HG03354 (cell line): ENCODE results near the gene TSPAN5.
"Not testable (repeated sequence)": the region's sequence is repeated elsewhere in the genome, so short reads cannot be mapped to it uniquely, and the experiment has no call there.

Source experiments
- ATAC-seq: cut with Tn5 transposase; IDR thresholded peaks from one replicate; pipeline ENCODE4 v1.9.1; 2021; ENCODE audit warnings: mild to moderate bottlenecking; ENCODE audit not compliant: unreplicated experiment, poor library complexity, severe bottlenecking

TSPAN5 gene

DNA sequence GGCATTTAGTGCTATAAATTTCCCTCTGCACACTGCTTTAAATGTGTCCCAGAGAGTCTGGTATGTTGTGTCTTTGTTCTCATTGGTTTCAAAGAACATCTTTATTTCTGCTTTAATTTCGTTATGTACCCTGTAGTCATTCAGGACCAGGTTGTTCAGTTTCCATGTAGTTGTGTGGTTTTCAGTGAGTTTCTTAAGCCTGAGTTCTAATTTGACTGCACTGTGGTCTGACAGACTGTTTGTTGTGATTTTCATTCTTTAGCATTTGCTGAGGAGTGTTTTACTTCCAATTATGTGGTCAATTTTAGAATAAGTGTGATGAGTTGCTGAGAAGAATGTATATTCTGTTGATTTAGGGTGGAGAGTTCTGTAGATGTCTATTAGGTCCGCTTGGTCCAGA, 124.3 kb downstream of the TSPAN5 start:
- ATAC-seq: not testable (repeated sequence)

- ATAC-seq: no peak
Observed at GRCh38 chr4:98530572-98530971, 127.8 kb downstream of the TSPAN5 start.

DNA sequence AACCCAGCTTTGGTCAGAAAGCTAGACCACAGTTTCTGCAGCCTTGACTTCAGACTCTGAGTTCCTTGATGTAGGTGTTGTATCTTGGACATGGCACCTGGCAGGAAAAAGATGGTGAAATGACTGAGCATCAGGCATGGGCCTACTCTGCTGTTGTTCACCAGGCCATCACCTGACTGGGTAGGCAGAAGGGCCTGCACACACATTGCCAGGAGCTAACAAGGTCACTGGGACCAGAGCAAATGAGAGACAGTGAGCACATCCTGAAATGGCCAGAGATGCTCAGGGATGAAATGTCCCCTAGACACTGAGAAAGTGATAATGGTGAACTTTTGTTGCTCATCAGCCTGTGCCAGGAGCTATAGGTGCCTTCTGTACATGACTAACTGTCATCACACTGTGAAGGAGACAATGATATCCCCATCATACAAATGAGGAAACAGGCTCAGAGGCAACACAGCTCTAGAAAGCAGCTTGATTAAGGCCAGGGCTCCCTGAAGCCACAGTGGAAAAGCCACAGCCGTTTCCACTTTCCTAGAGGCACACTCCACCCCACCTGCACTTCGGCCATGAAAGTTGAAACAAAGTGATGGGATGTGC, 128.3 kb downstream of the TSPAN5 start:
- ATAC-seq: no peak

DNA sequence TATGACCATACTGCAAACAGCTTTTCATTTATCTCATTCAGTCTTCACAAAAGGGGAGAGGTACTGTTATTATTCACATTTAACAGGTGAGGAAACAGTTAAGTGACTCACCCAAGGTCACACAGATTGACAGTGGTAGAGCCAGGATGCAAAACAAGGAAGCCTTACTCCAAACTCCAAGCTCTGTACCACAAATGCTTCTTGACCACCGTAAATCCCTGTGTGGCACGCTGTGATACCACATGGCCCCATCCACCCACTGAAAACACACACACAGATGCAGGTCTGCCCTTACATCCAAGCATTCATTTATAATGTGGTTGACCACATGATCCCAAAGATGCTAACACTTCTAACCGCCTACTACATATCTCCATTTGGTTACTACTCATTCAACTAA, 129.5 kb downstream of the TSPAN5 start:
- no peak for ATAC-seq

GRCh38 chr4:98527534-98528269, 130.7 kb downstream of the TSPAN5 start:
- no peak for ATAC-seq

DNA sequence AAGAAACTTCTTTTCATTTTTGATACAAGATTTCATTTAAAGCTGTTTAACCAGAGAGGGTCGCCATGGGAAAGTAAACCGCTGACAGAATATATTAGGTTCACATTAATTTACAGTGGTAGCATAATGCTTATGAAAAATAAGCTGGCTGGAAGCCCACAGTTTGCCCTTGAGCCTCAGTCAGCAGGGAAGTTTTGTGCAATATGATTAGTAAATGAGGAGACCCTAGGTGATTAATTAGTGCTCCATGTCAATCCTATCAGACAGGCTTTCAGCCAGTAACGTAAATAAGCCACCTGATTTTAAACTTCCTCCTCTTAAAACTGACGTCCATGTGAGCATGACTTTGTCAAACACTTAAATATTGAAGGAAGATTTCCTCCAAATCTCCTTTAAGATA, 134.2 kb downstream of the TSPAN5 start:
- no peak for ATAC-seq

DNA sequence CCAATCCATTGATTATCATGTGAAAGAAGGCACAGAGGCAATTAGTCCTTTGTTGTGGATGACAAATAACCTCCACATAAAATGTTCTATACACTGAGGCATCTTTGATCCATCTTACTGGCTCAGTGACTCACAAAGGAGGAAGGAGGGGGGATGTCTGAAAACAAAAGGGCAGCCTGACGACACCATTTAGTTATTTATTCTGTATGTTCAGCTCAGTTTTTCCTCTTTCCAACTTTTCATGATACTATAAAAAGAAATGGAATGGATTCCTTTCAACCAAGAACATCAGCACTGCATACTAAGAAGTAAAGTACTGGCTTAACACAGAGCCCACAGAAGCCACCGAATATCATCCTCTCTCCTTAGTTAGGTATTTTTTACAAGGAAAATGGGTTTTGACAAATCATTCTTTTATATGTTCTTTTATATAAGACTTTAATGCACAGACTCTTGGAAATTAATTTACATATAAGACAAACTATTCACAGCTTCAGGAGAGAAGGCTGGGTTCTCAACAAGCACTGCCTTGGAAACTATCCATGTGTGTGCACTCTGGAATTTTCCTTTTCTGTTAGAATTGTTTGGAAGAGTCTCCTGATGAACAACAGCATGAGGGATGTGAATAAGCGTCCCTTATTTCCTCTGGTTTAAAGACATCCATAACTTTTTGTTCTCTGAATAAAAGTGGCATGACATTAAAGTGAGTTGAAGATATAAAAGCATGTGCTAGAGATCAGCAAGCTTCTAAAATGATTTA, 135.6 kb downstream of the TSPAN5 start:
- no peak for ATAC-seq

GRCh38 chr4:98522062-98522461, 136.3 kb downstream of the TSPAN5 start:
- no peak for ATAC-seq

GRCh38 chr4:98521486-98521885, 136.9 kb downstream of the TSPAN5 start:
- no peak for ATAC-seq

DNA sequence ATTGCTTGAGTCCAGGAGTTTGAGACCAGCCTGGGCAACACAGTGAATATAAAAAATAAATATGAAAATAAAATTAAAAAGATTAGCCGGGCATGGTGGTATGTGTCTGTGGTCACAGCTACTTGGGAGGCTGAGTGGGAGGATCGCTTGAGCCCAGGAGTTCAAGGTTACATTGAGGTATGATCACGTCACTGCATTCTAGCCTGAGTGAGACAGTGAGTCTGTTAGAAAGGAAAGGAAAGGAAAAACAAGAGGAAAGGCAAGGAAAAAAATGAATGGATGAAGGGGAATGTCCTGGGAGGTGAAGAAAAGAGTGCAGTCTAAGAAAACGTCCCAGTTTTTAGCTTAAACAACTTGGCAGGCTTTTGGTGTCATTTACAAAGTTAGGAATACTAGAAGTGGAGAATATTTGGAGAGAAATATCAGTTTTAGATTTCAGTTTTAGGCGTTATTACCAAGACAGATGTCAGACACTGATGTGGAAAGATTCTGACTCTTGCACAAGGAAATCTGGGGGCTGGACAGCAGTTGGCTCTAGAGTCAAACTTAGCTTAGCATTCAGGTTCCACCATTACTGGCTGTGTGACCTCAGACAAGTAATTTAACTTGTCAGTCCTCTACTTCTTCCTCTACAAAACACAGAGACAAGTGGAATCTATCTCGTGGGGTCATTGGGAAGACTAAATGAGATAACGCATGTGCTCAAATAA, 139.0 kb downstream of the TSPAN5 start:
- ATAC-seq: no peak

DNA sequence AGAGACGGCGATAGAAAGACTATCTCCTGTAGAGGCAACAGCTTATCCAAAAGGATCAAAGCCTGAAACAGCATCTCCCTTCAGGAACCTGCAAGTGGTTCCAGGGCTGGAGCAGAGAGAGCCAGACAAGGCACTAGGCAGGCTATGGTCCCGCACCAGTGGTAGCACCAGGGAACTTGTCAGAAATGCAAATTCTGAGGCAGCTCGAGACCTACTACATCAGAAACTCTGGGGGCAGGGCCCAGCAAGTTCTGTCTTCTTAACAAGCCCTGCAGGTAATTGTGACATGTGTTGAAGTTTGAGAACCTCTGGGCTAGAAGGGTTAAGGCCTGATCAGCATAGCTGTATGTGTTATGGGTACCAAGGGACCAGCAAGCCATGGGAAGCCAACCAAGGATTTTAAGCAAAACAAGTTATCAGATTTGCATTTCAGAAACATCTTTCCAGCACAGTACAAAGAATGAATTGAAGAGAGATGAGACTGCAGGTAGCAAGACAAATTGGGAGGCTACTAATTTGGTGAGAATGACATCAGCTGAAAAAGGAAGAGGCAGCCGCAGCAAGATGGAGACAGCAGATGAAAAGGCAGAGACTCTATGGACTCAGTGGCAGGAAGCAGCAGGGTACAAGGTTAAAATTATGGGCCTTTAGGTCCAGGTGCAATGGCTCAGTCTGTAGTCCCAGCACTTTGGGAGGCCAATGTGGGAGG, 139.7 kb downstream of the TSPAN5 start:
- peak; percentile 96 for ATAC-seq

GRCh38 chr4:98517218-98518021, 141.0 kb downstream of the TSPAN5 start:
- ATAC-seq: no peak

GRCh38 chr4:98516441-98517217, 141.8 kb downstream of the TSPAN5 start:
- no peak for ATAC-seq

GRCh38 chr4:98516042-98516440, 142.4 kb downstream of the TSPAN5 start:
- ATAC-seq: no peak

GRCh38 chr4:98515470-98515809, 143.0 kb downstream of the TSPAN5 start:
- no peak for ATAC-seq

DNA sequence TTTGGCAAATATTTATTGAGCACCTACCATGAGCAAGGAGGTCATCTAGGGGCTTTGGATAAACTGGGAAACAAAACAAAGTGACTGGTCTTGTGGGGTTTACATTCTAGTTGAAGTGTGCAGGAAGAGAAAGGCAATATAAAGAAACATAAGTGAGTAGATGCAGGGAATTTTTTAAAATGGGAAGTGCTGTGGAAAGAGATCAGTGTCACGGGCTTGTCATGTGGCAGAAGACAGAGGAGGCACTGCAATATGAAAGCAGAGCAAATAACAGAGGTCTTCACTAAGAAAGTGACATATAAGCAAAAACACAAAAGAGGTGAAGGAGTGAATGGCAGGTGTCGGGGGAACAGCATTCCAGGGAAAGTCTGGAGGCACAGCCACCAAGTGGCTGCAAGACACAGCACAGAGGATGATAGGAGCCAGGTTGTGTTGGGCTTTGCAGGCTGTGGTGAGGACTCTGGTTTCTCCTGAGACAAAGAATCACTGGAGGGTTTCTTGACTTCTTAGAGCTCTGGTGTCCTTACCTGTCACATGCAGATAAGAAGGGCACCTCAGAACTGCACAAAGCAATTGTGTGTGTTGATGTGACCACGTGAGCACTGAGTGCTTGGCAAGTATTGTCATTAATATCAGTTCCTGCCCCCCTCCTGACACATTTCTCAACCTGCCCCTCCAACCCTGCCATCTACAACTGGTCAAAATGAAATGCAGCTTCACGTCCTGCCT, 143.5 kb downstream of the TSPAN5 start:
- ATAC-seq: no peak

DNA sequence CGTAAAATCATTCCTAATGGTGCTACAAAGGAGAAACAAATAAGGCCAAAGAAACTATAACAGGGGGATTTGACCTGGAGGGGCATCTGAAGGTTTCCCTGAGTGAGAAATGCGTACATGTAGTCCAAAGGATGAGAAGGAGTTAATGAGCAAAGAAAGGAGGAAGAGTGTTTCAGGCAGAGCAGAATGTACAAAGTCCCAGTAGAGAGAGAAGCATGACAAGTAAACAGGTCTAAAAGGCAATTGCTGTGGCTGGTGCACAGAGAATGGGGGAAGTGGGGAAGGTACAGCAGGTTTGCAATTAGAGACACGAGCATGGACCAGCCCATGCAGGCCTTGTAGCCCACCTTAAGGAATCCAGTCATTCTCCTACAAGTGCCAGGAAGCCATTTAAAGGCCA, 145.5 kb downstream of the TSPAN5 start:
- ATAC-seq: no peak
